ENCODE measurements around the gene BTBD3. TPM values are rescaled to one million over a fixed set of nuclear protein-coding genes. Genes with fewer than 3 reads are reported as not detected.
A peak's percentile ranks its signal among the peaks of the same experiment; 100 is the strongest.

The BTBD3 gene
- 0.51 TPM for polyA plus RNA-seq (2012; ENCODE audit: missing spikeins)

DNA sequence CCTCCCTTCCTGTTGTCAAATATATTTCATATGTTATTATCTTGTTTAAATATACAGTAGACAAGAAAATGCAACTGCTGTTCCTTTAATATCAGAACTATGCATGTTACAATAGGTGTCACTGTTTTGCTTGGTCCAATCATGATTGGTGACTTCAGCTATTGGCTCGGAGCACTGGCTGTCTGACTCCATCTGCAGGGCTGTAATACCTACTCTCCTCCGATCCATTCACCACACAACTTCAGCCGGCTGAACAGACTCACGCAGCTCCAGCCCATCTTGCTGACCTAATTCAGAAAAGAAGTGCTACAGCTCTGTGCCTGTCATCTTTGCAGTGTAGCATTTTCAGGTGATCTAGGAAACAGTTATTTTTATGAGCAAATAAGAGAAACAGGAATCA is at the start of gene BTBD3:
Gene BTBD3 (plus strand): TSS at position 231 of the 400 bp plus-strand sequence. CDS start 383 bp downstream, outside the sequence.
- DNase-seq (ENCODE audit: insufficient read length) (no peak), FAIRE-seq (no peak)
- TF ChIP-seq POLR2A (IDR thresholded peaks at IDR 0.05; ENCODE audit: low read depth, low read length) (no peak), POLR2AphosphoS5 (IDR thresholded peaks at IDR 0.05; ENCODE audit: low read depth, low read length) (no peak), TAF1 (IDR thresholded peaks at IDR 0.05; ENCODE audit: borderline replicate concordance, low read depth, low read length) (no peak)

DNA sequence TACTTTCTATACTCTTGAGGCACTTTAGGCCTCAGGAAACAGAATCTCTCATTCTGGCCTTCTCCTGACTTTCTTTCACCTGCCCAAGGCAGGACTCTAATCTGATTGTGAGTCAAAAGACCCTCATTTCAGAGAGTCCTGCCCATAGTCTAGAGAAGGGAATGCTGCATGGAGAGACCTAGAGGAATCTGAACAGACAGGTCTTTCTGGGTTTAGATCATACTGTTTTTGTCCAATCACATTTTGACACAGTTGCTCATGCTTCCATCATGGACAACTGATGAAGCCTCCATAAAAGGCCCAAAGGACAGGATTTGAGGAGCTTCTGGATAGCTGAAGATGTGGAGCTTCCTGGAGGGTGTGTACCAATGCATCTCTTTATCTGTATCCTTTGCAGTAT is 48.1 kb upstream of the BTBD3 start:
- DNase-seq (ENCODE audit: insufficient read length) (no peak), FAIRE-seq (no peak)
- TF ChIP-seq POLR2A (IDR thresholded peaks at IDR 0.05; ENCODE audit: low read depth, low read length) (no peak), TAF1 (IDR thresholded peaks at IDR 0.05; ENCODE audit: borderline replicate concordance, low read depth, low read length) (no peak), POLR2AphosphoS5 (IDR thresholded peaks at IDR 0.05; ENCODE audit: low read depth, low read length) (no peak)

DNA sequence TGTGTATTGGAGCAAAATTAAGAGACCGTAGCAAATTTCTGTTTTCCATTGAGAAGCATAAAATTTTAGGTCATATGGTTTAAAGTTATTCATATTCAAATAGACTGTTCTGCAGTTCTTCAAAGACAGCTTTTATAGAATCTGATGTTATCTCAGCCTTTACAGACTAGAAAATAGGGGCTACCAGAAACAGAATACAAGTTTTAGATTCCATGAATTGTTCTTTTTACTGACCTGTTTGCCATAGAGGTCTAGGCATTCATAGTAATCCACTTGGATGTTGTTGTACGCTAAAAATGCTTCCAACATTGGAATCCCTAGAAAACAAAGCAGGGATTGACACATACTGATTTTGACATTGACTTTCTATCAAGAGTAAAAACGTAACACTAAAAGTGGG is 47.3 kb upstream of the BTBD3 start:
- no peak for FAIRE-seq
- DNase-seq (ENCODE audit: insufficient read length): no peak
- TF ChIP-seq TAF1 (IDR thresholded peaks at IDR 0.05; ENCODE audit: borderline replicate concordance, low read depth, low read length) (no peak), POLR2A (IDR thresholded peaks at IDR 0.05; ENCODE audit: low read depth, low read length) (no peak), POLR2AphosphoS5 (IDR thresholded peaks at IDR 0.05; ENCODE audit: low read depth, low read length) (no peak)

DNA sequence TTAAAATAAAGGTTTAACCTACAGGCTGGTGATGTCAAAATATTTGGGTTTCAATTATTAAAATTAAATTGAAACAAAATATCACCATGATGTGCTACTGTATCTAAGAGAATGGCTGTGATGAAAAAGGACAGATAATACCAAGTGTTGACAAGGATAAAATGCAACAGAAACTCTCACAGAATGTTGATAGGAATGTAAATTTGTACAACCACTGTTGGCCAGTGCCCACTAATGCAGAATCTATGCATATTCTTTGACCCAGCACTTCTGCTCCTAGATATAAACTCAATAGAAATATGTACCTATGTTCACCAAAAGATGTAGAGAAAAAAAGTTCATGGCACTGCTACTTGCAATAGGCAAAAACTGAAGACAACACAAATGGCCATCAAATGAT is 41.1 kb upstream of the BTBD3 start:
- DNase-seq (ENCODE audit: insufficient read length) (no peak), FAIRE-seq (no peak)
- TF ChIP-seq TAF1 (IDR thresholded peaks at IDR 0.05; ENCODE audit: borderline replicate concordance, low read depth, low read length): no peak
- TF ChIP-seq POLR2AphosphoS5 (IDR thresholded peaks at IDR 0.05; ENCODE audit: low read depth, low read length): no peak
- TF ChIP-seq POLR2A (IDR thresholded peaks at IDR 0.05; ENCODE audit: low read depth, low read length): no peak

DNA sequence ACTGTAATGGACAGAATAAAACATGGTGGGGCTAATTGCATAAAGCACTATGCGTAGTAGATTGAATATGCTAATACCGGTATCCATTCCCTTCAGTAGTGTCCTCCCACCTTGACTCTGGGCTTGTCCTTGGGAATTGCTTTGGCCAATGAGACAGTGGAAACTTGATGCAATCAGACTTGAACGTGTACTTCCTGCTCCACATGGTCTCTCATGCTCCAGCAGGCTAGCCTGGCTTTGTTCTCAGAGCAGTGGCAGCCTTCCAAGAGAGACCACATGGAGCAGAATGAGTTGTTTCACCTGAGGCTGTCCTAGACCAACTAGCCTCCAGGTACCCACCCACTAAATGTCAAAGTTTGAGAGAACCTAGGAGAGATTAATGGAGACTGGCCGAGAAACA is 37.0 kb upstream of the BTBD3 start:
- FAIRE-seq (no peak), DNase-seq (ENCODE audit: insufficient read length) (no peak)
- no peak for TF ChIP-seq POLR2AphosphoS5 (IDR thresholded peaks at IDR 0.05; ENCODE audit: low read depth, low read length)

DNA sequence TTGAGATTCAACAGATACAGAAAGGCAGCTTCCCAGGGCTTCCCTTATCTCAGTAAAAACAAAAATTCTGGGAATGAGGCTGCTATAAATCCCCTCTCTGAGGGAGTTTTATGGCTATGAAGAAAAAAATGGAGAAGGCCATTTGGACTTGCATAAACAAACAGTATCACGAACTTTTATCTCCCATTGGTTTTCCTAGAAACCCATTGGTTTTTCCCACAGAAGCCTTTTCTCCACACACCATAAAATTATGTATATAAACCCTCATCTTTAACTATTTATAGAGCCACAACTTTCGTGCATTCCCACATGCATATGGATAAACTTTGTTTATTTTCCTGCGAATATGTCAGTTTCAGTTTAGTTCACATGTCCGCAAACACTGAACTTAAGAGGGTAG is 36.2 kb upstream of the BTBD3 start:
- FAIRE-seq (no peak), DNase-seq (ENCODE audit: insufficient read length) (no peak)
- no peak for TF ChIP-seq POLR2AphosphoS5 (IDR thresholded peaks at IDR 0.05; ENCODE audit: low read depth, low read length)

DNA sequence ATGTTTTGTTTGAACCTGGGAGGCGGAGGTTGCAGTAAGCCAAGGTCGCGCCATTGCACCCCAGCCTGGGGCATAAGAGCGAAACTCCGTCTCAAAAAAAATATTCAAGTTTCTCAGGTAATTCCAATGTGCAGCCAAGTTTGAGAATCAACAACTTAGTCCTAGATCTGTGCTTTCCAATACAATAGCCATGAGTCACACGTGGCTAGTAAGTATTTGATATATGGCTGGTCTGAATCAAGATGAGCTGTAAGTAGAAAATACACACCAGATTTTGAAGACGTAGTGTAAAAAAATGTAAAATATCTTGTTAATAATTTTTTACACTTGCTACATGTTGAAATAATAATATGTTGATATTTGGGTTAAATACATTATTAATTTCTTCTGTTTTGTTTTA is 35.0 kb upstream of the BTBD3 start:
- TF ChIP-seq POLR2A (IDR thresholded peaks at IDR 0.05; ENCODE audit: low read depth, low read length): no peak
- no peak for TF ChIP-seq TAF1 (IDR thresholded peaks at IDR 0.05; ENCODE audit: borderline replicate concordance, low read depth, low read length)
- no peak for TF ChIP-seq POLR2AphosphoS5 (IDR thresholded peaks at IDR 0.05; ENCODE audit: low read depth, low read length)
- DNase-seq (ENCODE audit: insufficient read length) (no peak), FAIRE-seq (no peak)

DNA sequence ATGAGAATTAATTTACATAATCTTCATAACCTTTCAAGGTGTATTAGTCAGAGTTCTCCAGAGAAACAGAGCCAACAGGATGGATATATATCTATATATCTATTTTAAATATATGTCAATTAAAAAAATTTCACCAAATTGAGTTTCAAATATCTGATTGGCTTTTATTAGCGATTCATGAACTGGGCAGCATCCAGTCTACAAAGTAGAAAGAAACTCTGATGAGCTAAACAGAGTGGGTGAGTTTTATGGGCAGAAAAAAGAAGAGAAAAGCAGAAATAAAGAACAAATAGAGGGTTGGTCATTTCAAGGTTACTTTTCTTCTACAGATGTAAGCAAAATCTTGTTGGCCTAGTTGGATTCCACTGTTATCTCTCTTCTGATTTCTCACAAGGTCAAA is 29.0 kb upstream of the BTBD3 start:
- DNase-seq (ENCODE audit: insufficient read length) (no peak), FAIRE-seq (no peak)
- TF ChIP-seq POLR2AphosphoS5 (IDR thresholded peaks at IDR 0.05; ENCODE audit: low read depth, low read length): no peak

DNA sequence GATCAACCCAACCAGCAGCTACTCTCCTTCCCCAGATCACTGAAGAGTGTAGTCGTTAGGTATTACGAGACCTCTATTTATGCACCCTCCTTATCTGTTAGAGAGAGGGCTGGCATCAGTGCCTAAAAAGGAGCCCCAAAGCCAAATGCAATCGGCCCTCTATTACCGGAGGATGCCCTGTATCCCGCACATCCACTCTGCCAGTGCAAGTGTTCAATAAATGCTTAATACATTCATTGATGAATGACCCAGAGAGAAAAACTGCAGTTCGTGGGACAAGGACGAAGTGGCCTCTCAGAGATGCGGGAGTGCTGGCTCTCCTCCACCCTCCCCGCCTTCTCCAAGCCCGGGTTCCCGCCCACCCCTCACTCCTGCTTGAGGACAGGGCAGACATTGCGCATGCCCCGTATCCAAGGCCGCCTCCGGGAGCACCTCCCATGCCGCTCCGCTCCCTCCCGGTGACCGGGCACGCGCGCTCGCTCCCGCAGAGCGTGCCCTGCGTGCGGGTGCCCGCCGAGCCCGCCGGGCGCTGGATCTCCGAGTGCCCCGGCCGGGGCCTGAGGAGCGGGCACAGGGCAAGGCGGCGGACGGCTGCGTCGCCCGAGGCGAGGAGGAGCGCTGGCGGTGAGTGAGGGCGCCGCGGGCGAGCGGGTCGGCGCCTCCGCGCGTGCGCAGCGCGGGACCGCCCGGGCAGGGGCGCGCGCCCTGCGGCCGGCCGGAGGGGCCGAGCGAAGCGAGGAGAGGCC is 27.2 kb upstream of the BTBD3 start:
- no peak for FAIRE-seq

DNA sequence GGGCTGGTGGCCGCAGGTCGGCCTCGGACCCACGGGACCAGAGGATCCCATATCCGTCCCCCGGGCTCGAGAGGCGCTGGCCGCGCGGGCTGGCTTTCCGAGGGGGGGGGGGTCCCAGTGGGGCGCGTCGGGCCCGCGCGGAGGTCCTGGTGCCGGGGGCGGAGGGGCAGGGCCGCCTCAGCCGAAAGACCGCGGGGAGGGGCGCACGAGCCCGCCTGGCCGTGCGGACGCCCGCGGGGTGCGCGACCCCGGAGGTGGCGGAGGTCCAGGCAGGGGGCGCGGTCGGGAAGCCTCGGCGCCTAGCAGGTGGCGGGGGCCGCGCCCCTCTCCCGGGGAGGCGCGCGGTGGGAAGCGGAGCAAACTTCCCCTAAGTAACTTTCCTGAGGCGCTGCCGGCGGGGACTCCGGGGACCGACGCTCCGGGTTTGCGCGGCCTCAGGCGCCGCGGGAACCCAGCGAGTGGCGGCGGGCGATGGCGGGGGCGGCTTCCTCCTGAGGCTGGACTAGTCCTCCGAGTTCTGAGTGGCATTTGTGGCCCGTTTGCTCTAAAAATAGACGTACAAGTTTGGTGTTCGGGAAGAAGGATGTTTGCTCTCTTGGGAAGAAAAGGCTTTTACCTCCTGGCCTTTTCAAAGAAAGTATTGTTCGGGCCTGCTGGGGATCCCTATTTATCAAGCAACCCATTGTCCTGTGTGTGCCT is 26.5 kb upstream of the BTBD3 start:
- FAIRE-seq: no peak
- no peak for TF ChIP-seq POLR2A (IDR thresholded peaks at IDR 0.05; ENCODE audit: low read depth, low read length)
- no peak for TF ChIP-seq POLR2AphosphoS5 (IDR thresholded peaks at IDR 0.05; ENCODE audit: low read depth, low read length)
- TF ChIP-seq TAF1 (IDR thresholded peaks at IDR 0.05; ENCODE audit: borderline replicate concordance, low read depth, low read length): no peak
- DNase-seq (ENCODE audit: insufficient read length): no peak

More for the DNA sequence above, 27.2 kb upstream of the BTBD3 start:
- DNase-seq (ENCODE audit: insufficient read length): peak; percentile 5
- TF ChIP-seq POLR2A (IDR thresholded peaks at IDR 0.05; ENCODE audit: low read depth, low read length) (no peak), TAF1 (IDR thresholded peaks at IDR 0.05; ENCODE audit: borderline replicate concordance, low read depth, low read length) (no peak), POLR2AphosphoS5 (IDR thresholded peaks at IDR 0.05; ENCODE audit: low read depth, low read length) (no peak)

DNA sequence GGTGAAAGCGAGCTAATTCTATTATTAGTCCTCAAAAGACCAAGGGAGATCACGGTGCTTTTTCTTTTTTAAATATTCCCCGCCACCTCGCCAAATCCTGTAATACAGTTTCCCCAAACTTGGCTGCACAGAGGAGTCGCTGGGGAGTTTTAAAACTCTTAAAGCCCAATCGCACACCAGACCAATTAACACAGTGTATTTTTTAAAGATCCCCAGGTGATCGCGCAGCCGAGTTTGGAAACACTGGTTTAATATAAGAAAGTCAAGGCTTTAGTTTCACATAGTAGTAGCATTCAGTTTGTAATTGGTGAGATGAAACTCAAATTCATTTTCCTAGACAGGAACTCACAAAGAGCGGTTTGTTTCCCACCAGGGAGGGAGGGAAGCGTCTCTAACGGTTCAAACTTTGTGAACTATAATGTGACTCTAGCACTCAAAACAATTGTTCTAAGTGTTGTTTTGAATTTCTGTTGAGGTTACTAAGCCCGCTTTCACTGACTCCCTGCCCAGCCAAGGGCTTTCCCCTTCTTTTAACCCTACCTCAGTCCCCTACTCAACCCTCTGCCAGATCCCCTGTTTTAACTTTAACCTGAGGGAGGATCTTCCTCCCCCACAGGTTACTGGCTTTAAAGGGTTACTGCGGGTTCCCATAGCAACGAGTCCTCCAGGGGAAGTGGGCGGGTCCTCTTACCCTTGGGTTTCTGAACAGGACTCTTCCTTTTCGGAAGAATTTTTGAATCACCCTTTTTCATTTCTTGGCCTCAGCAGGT is 25.7 kb upstream of the BTBD3 start:
- TF ChIP-seq POLR2AphosphoS5 (IDR thresholded peaks at IDR 0.05; ENCODE audit: low read depth, low read length) (no peak), POLR2A (IDR thresholded peaks at IDR 0.05; ENCODE audit: low read depth, low read length) (no peak), TAF1 (IDR thresholded peaks at IDR 0.05; ENCODE audit: borderline replicate concordance, low read depth, low read length) (no peak)
- FAIRE-seq: no peak
- no peak for DNase-seq (ENCODE audit: insufficient read length)

DNA sequence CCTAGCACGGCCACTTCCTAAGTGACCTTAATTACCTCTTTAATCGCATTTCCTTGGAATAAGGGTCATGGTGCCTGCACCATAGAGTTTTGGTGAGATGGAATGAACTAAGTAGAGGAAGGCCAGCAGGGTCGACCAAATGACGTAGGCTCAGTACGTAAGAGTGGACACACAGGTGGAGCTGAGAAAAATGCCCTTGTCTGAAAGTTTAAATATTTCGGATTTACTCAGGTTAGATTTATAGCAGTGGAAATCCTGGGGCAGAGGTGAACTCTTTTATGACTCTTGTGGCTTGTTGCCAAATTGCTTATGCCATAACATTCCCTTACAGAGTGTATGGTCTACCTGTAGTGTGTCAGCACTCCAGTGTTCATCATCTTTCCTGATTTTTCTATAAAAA is 23.6 kb upstream of the BTBD3 start:
- TF ChIP-seq TAF1 (IDR thresholded peaks at IDR 0.05; ENCODE audit: borderline replicate concordance, low read depth, low read length) (no peak), POLR2AphosphoS5 (IDR thresholded peaks at IDR 0.05; ENCODE audit: low read depth, low read length) (no peak), POLR2A (IDR thresholded peaks at IDR 0.05; ENCODE audit: low read depth, low read length) (no peak)
- FAIRE-seq (no peak), DNase-seq (ENCODE audit: insufficient read length) (no peak)
